Smooth muscle cell (in vitro differentiated cells): ENCODE results near the gene IL1R1. TPM values are rescaled to one million over a fixed set of nuclear protein-coding genes. Genes with fewer than 3 reads are reported as not detected.

ENCODE experiments used
- DNase-seq: peaks from one replicate; lab custom pipeline; 2025; ENCODE audit not compliant: unreplicated experiment; lab: John Stamatoyannopoulos, UW
- H2AFZ ChIP-seq: fragments of 200-600 bp; sonication (generic); 2 replicates; pipeline ENCODE4 v1.6.0; 2016; ENCODE audit warnings: antibody characterized with exemption, low read depth, mild to moderate bottlenecking
- H3F3A ChIP-seq: fragments of 200-600 bp; sonication (generic); 2 replicates; pipeline ENCODE4 v1.6.0; 2017; ENCODE audit warnings: antibody characterized with exemption, low read depth
- H3K27ac ChIP-seq: fragments of 200-600 bp; sonication (generic); 2 replicates; pipeline ENCODE4 v1.5.1; 2016; ENCODE audit warnings: low read depth, mild to moderate bottlenecking
- H3K27me3 ChIP-seq: fragments of 200-600 bp; sonication (generic); 2 replicates; pipeline ENCODE4 v1.6.1; 2016; ENCODE audit warnings: low read depth, mild to moderate bottlenecking
- H3K36me3 ChIP-seq: fragments of 200-600 bp; sonication (generic); 2 replicates; pipeline ENCODE4 v1.5.1; 2016; ENCODE audit warnings: low read depth
- H3K4me1 ChIP-seq: fragments of 200-600 bp; sonication (generic); 2 replicates; pipeline ENCODE4 v1.5.1; 2016; ENCODE audit warnings: low read depth
- H3K4me2 ChIP-seq: fragments of 200-600 bp; sonication (generic); 2 replicates; pipeline ENCODE4 v1.6.0; 2016; ENCODE audit warnings: mild to moderate bottlenecking
- H3K4me3 ChIP-seq: fragments of 200-600 bp; sonication (generic); 2 replicates; pipeline ENCODE4 v1.5.1; 2016; ENCODE audit warnings: mild to moderate bottlenecking
- H3K79me2 ChIP-seq: fragments of 200-600 bp; sonication (generic); 2 replicates; pipeline ENCODE4 v1.6.0; 2016; ENCODE audit warnings: low read depth, mild to moderate bottlenecking
- H3K9ac ChIP-seq: fragments of 200-600 bp; sonication (generic); 2 replicates; pipeline ENCODE4 v1.6.0; 2016; ENCODE audit warnings: low read depth
- H3K9me3 ChIP-seq: fragments of 200-600 bp; sonication (generic); replicated peaks from 2 replicates; pipeline ENCODE4 v1.5.1; 2016; ENCODE audit warnings: low read depth
- H4K20me1 ChIP-seq: fragments of 200-600 bp; sonication (generic); 2 replicates; pipeline ENCODE4 v1.6.0; 2016; ENCODE audit warnings: low read depth
- CTCF ChIP-seq: fragments of 200-600 bp; sonication (generic); IDR thresholded peaks from 2 replicates; pipeline ENCODE4 v1.5.1; 2017; ENCODE audit warnings: borderline replicate concordance, mild to moderate bottlenecking, antibody characterized with exemption; ENCODE audit not compliant: insufficient read depth, poor library complexity, severe bottlenecking
- WGBS: methylation state at CpG from one replicate; pipeline ENCODE4 v1.1.7; 2016; ENCODE audit warnings: low lambda C conversion rate; 5-methylcytosine and 5-hydroxymethylcytosine counted together
- polyA plus RNA-seq: library from polyadenylated mRNA; unstranded; fragments of >200 nt; fragmentation: Nextera tagmentation; extraction: Ambion mirVana; gene quantifications from 2 replicates; pipeline ENCODE4 v1.2.1, GENCODE V29; 2016
- total RNA-seq: library from RNA; depleted of rRNA; stranded (reverse); fragments of >200 nt; gene quantifications from 2 replicates; pipeline ENCODE4 v1.2.3, GENCODE V29; 2014

IL1R1 gene
- total and polyA plus RNA-seq, 2 experiments from 2014 or later: 26.8 to 32.4 TPM

DNA sequence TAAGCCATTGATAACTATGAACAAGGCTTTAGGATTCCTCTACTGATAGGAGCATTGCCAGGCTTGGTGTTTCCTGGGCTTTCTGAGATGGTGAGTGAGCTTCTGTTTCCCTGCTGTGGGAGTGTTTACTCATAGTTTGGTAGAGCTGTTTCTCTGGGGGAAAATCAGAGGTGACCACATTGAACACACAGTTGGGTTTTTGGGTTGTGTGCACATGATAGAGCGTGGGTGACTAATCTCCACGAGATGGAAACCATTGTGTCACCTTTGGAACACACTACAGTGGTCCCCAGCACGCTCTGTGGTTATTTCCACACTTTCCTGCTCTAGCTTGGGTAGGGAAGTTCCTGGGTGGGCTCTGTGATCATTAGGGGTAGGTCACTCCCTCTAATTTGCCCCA is 5.4 kb downstream of the IL1R1 start:
- Histone ChIP-seq H3K27ac (peak overlapping the region; percentile 42), H3K4me3 (no peak overlapping the region), H3K36me3 (no peaks in the 10 kb centered on the region), H3K4me2 (no peak overlapping the region), H3K9me3 (peaks cover 5% of the 10 kb centered on the region), H3K9ac (no peak overlapping the region), H3K27me3 (no peaks in the 10 kb centered on the region), H3F3A (peaks cover 3% of the 10 kb centered on the region), H3K79me2 (peaks cover 97% of the 10 kb centered on the region), H4K20me1 (peaks cover 23% of the 10 kb centered on the region), H3K4me1 (no peaks in the 10 kb centered on the region), H2AFZ (no peak overlapping the region)
- DNase-seq: no peak
- WGBS: 61% methylated on average over 3 of the region's 3 CpGs
- TF ChIP-seq CTCF: no peak

- Histone ChIP-seq H3K79me2 (peaks cover 96% of the 10 kb centered on the region), H3K4me2 (no peak overlapping the region), H3K9ac (no peak overlapping the region), H3K4me3 (no peak overlapping the region), H3K27ac (peak overlapping the region; percentile 42), H3K27me3 (no peaks in the 10 kb centered on the region), H3K9me3 (peaks cover 5% of the 10 kb centered on the region), H3K4me1 (no peaks in the 10 kb centered on the region), H3K36me3 (no peaks in the 10 kb centered on the region), H4K20me1 (peaks cover 27% of the 10 kb centered on the region), H2AFZ (no peak overlapping the region), H3F3A (peaks cover 3% of the 10 kb centered on the region)
- no peak for DNase-seq
- no peak for TF ChIP-seq CTCF
- 100% methylated on average over 2 of the region's 2 CpGs for WGBS
Measured at GRCh38 chr2:102149243-102149642, 6.7 kb downstream of the IL1R1 start.

GRCh38 chr2:102149644-102150455 is 7.3 kb downstream of the IL1R1 start:
- TF ChIP-seq CTCF: no peak
- Histone ChIP-seq H3K27me3 (no peaks in the 10 kb centered on the region), H3K4me3 (no peak overlapping the region), H2AFZ (no peak overlapping the region), H3K9ac (no peak overlapping the region), H3K27ac (peak overlapping the region; percentile 12), H3K4me2 (no peak overlapping the region), H3K4me1 (no peaks in the 10 kb centered on the region), H3K36me3 (no peaks in the 10 kb centered on the region), H3F3A (peaks cover 3% of the 10 kb centered on the region), H4K20me1 (peaks cover 27% of the 10 kb centered on the region), H3K79me2 (peaks cover 89% of the 10 kb centered on the region), H3K9me3 (peaks cover 5% of the 10 kb centered on the region)
- DNase-seq: no peak
- WGBS: 82% methylated on average over 9 of the region's 9 CpGs

GRCh38 chr2:102154364-102154763 is 11.8 kb downstream of the IL1R1 start:
- H3F3A ChIP-seq: peaks cover 8% of the 10 kb centered on the region
- H4K20me1 ChIP-seq: peaks cover 26% of the 10 kb centered on the region
- no peak for TF ChIP-seq CTCF
- no peak overlapping the region for H2AFZ ChIP-seq
- no peak overlapping the region for H3K9ac ChIP-seq
- H3K4me1 ChIP-seq: no peaks in the 10 kb centered on the region
- 93% methylated on average over 6 of the region's 6 CpGs for WGBS
- H3K4me2 ChIP-seq: no peak overlapping the region
- H3K27me3 ChIP-seq: no peaks in the 10 kb centered on the region
- no peaks in the 10 kb centered on the region for H3K9me3 ChIP-seq
- peaks cover 70% of the 10 kb centered on the region for H3K79me2 ChIP-seq
- H3K36me3 ChIP-seq: peaks cover 10% of the 10 kb centered on the region
- no peak overlapping the region for H3K4me3 ChIP-seq
- DNase-seq: no peak
- H3K27ac ChIP-seq: no peak overlapping the region
